SK-N-SH (cell line): ENCODE measurements around the gene PHLDB2.

Experiments
- CHD2 ChIP-seq: fragments of 150-350 bp; IDR thresholded peaks from 2 replicates; pipeline ENCODE4 v1.6.1; 2018; ENCODE audit warnings: low read length; ENCODE audit not compliant: partially characterized antibody
- EP300 ChIP-seq, 2 experiments: IDR thresholded peaks; 2 replicates each; pipeline versions ENCODE4 v1.4.0 to v1.6.1; 2012; ENCODE audit warnings: borderline replicate concordance in 1 of 2, low read depth in 1 of 2, low read length in 1 of 2
- EZH2phosphoT487 ChIP-seq: fragments of 200-600 bp; sonication (generic); IDR thresholded peaks from 2 replicates; pipeline ENCODE4 v1.6.1; 2017; ENCODE audit warnings: low read depth, mixed run types, mild to moderate bottlenecking, antibody characterized with exemption, moderate library complexity, borderline replicate concordance
- FOXM1 ChIP-seq: IDR thresholded peaks from 2 replicates; pipeline ENCODE4 v1.4.0; 2012; ENCODE audit warnings: low read depth, mild to moderate bottlenecking
- GABPA ChIP-seq: IDR thresholded peaks from 2 replicates; pipeline ENCODE4 v1.4.0; 2012; ENCODE audit warnings: low read depth, mild to moderate bottlenecking
- NRF1 ChIP-seq: IDR thresholded peaks from 2 replicates; pipeline ENCODE4 v1.6.1; 2012; ENCODE audit warnings: low read depth, mild to moderate bottlenecking, low read length
- POLR2AphosphoS5 ChIP-seq: IDR thresholded peaks from 2 replicates; pipeline ENCODE4 v1.6.1; 2012; ENCODE audit warnings: low read depth, low read length
- RCOR1 ChIP-seq: fragments of 150-350 bp; IDR thresholded peaks from 2 replicates; pipeline ENCODE4 v1.6.1; 2017; ENCODE audit warnings: antibody characterized with exemption, low read length
- SMC3 ChIP-seq: IDR thresholded peaks from 2 replicates; pipeline ENCODE4 v1.6.1; 2012; ENCODE audit warnings: low read depth, low read length, improper control_type of control experiment
- TAF1 ChIP-seq: IDR thresholded peaks from 2 replicates; pipeline ENCODE4 v1.6.1; 2012; ENCODE audit warnings: low read depth, mild to moderate bottlenecking, low read length, moderate library complexity, borderline replicate concordance
- TF ChIP-seq, protein P1 (sequence below): fragments of 200-600 bp; sonication (generic); IDR thresholded peaks from 2 replicates; pipeline ENCODE4 v1.6.1; 2017; ENCODE audit warnings: antibody characterized with exemption, mild to moderate bottlenecking, moderate library complexity
- TF ChIP-seq, protein P2 (sequence below): fragments of 150-350 bp; IDR thresholded peaks from 2 replicates; pipeline ENCODE4 v1.6.1; 2017; ENCODE audit warnings: antibody characterized with exemption, low read length, low read depth, borderline replicate concordance

DNA sequence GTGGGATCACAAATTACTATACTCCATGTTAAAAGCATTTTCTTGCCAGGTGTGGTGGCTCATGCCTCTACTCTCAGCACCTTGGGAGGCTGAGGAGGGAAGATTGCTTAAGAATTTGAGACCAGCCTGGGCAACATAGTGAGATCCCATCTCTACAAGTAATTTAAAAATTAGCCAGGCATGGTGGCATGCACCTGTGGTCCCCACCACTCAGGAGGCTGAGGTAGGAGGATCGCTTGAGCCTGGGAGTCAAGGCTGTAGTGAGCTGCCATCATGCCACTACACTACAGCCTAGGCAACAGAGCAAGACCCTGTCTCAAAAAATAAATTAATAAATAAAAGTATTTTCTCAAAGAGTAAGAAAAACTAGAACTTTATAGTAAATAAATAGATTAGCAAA, 96.8 kb downstream of the PHLDB2 start:
- TF ChIP-seq, protein P1, sequence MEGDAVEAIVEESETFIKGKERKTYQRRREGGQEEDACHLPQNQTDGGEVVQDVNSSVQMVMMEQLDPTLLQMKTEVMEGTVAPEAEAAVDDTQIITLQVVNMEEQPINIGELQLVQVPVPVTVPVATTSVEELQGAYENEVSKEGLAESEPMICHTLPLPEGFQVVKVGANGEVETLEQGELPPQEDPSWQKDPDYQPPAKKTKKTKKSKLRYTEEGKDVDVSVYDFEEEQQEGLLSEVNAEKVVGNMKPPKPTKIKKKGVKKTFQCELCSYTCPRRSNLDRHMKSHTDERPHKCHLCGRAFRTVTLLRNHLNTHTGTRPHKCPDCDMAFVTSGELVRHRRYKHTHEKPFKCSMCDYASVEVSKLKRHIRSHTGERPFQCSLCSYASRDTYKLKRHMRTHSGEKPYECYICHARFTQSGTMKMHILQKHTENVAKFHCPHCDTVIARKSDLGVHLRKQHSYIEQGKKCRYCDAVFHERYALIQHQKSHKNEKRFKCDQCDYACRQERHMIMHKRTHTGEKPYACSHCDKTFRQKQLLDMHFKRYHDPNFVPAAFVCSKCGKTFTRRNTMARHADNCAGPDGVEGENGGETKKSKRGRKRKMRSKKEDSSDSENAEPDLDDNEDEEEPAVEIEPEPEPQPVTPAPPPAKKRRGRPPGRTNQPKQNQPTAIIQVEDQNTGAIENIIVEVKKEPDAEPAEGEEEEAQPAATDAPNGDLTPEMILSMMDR, result no peak
- no peak for TF ChIP-seq NRF1
- TF ChIP-seq RCOR1, result no peak
- TF ChIP-seq TAF1, result no peak
- TF ChIP-seq SMC3, result no peak
- no peak for TF ChIP-seq EZH2phosphoT487
- TF ChIP-seq POLR2AphosphoS5, result no peak
- no peak for TF ChIP-seq CHD2
- TF ChIP-seq GABPA, result no peak
- TF ChIP-seq EP300 (IDR thresholded peaks at IDR 0.05; ENCODE audit: borderline replicate concordance in 1 of 2, low read depth in 1 of 2, low read length in 1 of 2), result no peak
- TF ChIP-seq, protein P2, sequence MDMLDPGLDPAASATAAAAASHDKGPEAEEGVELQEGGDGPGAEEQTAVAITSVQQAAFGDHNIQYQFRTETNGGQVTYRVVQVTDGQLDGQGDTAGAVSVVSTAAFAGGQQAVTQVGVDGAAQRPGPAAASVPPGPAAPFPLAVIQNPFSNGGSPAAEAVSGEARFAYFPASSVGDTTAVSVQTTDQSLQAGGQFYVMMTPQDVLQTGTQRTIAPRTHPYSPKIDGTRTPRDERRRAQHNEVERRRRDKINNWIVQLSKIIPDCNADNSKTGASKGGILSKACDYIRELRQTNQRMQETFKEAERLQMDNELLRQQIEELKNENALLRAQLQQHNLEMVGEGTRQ, result no peak
- TF ChIP-seq FOXM1, result no peak
